ENCODE measurements around the gene RALGPS2. TPM values are rescaled to one million over a fixed set of nuclear protein-coding genes. Genes with fewer than 3 reads are reported as not detected.

Gene RALGPS2
- total RNA-seq, 1 experiment from 2014 or later, result 13.3 TPM

GRCh38 chr1:178810585-178810984 lies 85.5 kb downstream of the RALGPS2 start:
- ChIA-PET POLR2A (no interaction called here), CTCF (interaction anchor here (5.5 to 5.7 kb wide), 2 partner anchors 193 kb away, joined by 34 to 63 read pairs; no protein-coding TSS in a partner anchor)
- no TSS peak for BruUV-seq (replicated peaks)
- Mint-ChIP-seq H3K9me3 (ENCODE audit: unreplicated experiment) (no peaks in the 10 kb centered on the region), H3K27ac (ENCODE audit: low read depth, unreplicated experiment) (no peak overlapping the region), H3K4me3 (ENCODE audit: unreplicated experiment) (no peak overlapping the region), H3K36me3 (ENCODE audit: insufficient read depth, unreplicated experiment) (peaks cover 2% of the 10 kb centered on the region), H3K4me1 (ENCODE audit: insufficient read depth, unreplicated experiment) (peaks cover 8% of the 10 kb centered on the region), H3K27me3 (ENCODE audit: insufficient read depth, unreplicated experiment) (no peaks in the 10 kb centered on the region)
- intact Hi-C loops (cut with micrococcal nuclease), result no loop called here
- TF ChIP-seq CTCF (IDR thresholded peaks at IDR 0.05; ENCODE audit: unreplicated experiment), result no peak
- DNase-seq (ENCODE audit: unreplicated experiment), result no peak

- H3K9me3 Mint-ChIP-seq (ENCODE audit: unreplicated experiment), result no peaks in the 10 kb centered on the region
- intact Hi-C loops (cut with micrococcal nuclease), result no loop called here
- peaks cover 6% of the 10 kb centered on the region for H3K4me1 Mint-ChIP-seq (ENCODE audit: insufficient read depth, unreplicated experiment)
- no peak for TF ChIP-seq CTCF (IDR thresholded peaks at IDR 0.05; ENCODE audit: unreplicated experiment)
- peak overlapping the region; percentile 44 for H3K27ac Mint-ChIP-seq (ENCODE audit: low read depth, unreplicated experiment)
- ChIA-PET CTCF (interaction anchor here (1.2 to 1.8 kb wide), 2 partner anchors 13 to 16 kb away, joined by 3 to 4 read pairs; no protein-coding TSS in a partner anchor), POLR2A (interaction anchor here (0.7 kb wide), 1 partner anchor 16 kb away, joined by 3 read pairs; no protein-coding TSS in a partner anchor)
- H3K4me3 Mint-ChIP-seq (ENCODE audit: unreplicated experiment), result no peak overlapping the region
- DNase-seq (ENCODE audit: unreplicated experiment), result peak; percentile 9
- peaks cover 7% of the 10 kb centered on the region for H3K36me3 Mint-ChIP-seq (ENCODE audit: insufficient read depth, unreplicated experiment)
- no peaks in the 10 kb centered on the region for H3K27me3 Mint-ChIP-seq (ENCODE audit: insufficient read depth, unreplicated experiment)
- BruUV-seq (replicated peaks), result no TSS peak
Measured at GRCh38 chr1:178818416-178818815, 93.4 kb downstream of the RALGPS2 start.

- H3K36me3 Mint-ChIP-seq (ENCODE audit: insufficient read depth, unreplicated experiment), result peaks cover 11% of the 10 kb centered on the region
- H3K4me3 Mint-ChIP-seq (ENCODE audit: unreplicated experiment), result no peak overlapping the region
- H3K4me1 Mint-ChIP-seq (ENCODE audit: insufficient read depth, unreplicated experiment), result peaks cover 6% of the 10 kb centered on the region
- no peaks in the 10 kb centered on the region for H3K9me3 Mint-ChIP-seq (ENCODE audit: unreplicated experiment)
- no peak overlapping the region for H3K27ac Mint-ChIP-seq (ENCODE audit: low read depth, unreplicated experiment)
- POLR2A ChIA-PET, result no interaction called here
- BruUV-seq (replicated peaks), result no TSS peak
- H3K27me3 Mint-ChIP-seq (ENCODE audit: insufficient read depth, unreplicated experiment), result no peaks in the 10 kb centered on the region
- CTCF ChIA-PET, result interaction anchor here (0.6 to 1.2 kb wide), 2 partner anchors 13 to 465 kb away, joined by 3 read pairs; no protein-coding TSS in a partner anchor
- TF ChIP-seq CTCF (IDR thresholded peaks at IDR 0.05; ENCODE audit: unreplicated experiment), result no peak
- DNase-seq (ENCODE audit: unreplicated experiment), result peak; percentile 33
- intact Hi-C loops (cut with micrococcal nuclease), result no loop called here
Measured at GRCh38 chr1:178819123-178819522, 94.1 kb downstream of the RALGPS2 start.

GRCh38 chr1:178821134-178821866 lies 96.3 kb downstream of the RALGPS2 start:
- H3K4me1 Mint-ChIP-seq (ENCODE audit: insufficient read depth, unreplicated experiment), result peaks cover 6% of the 10 kb centered on the region
- H3K27me3 Mint-ChIP-seq (ENCODE audit: insufficient read depth, unreplicated experiment), result no peaks in the 10 kb centered on the region
- no TSS peak for BruUV-seq (replicated peaks)
- H3K9me3 Mint-ChIP-seq (ENCODE audit: unreplicated experiment), result no peaks in the 10 kb centered on the region
- no peak for DNase-seq (ENCODE audit: unreplicated experiment)
- intact Hi-C loops (cut with micrococcal nuclease), result no loop called here
- no peak overlapping the region for H3K27ac Mint-ChIP-seq (ENCODE audit: low read depth, unreplicated experiment)
- ChIA-PET CTCF (interaction anchor here (0.7 to 2.0 kb wide), 3 partner anchors 9 to 181 kb away, joined by 3 to 7 read pairs (median 3); no protein-coding TSS in a partner anchor), POLR2A (interaction anchor here (0.7 kb wide), 1 partner anchor 186 kb away, joined by 5 read pairs; no protein-coding TSS in a partner anchor)
- H3K4me3 Mint-ChIP-seq (ENCODE audit: unreplicated experiment), result no peak overlapping the region
- peaks cover 4% of the 10 kb centered on the region for H3K36me3 Mint-ChIP-seq (ENCODE audit: insufficient read depth, unreplicated experiment)
- TF ChIP-seq CTCF (IDR thresholded peaks at IDR 0.05; ENCODE audit: unreplicated experiment), result no peak

Measured in MCF 10A (cell line).